ENCODE data around the gene FBXL4.
A peak's percentile ranks its signal among the peaks of the same experiment; 100 is the strongest.

Gene FBXL4

DNA sequence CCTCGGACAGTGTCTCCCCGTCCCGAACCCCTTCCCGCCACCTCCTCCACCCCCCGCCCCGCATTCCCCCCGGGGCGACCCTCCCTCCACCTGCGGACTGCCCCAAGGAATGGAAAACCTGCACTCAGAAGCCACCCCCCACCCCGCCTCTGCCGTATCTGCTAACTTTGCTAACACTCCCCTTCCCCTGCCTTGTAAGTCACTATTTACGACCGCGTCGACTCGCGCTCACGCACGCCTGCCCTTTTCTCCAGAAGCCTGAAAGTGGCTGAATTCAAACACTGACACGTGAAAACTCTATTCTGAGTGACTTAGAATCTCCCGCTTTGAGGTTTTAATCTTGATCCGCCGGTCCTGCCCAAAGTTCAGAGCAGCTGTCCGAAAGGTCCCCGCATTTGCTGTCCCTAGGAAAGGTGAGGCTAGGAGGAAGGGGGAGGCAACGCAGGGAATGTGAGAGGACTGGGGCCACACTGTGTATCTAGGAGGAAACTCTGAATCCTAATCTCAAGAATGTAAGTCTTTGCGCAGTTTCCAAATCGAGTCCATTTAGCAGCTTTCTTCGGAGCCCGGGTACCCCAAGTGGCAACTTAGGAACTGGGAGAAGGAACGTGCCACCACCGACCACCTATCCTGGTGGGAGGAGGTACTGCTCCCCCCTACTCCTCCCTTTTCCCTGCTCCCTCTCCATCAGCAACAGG is 122.7 kb downstream of the FBXL4 start:
- Mint-ChIP-seq H3K27me3 (peaks cover 79% of the 10 kb centered on the region), H3K36me3 (peaks cover 3% of the 10 kb centered on the region), H3K4me3 (no peak overlapping the region), H3K27ac (no peak overlapping the region), H3K4me1 (peaks cover 19% of the 10 kb centered on the region), H3K9me3 (no peaks in the 10 kb centered on the region)
- DNase-seq, result no peak
- CTCF ChIA-PET, result interaction anchor here (0.9 to 1.0 kb wide), 2 partner anchors 22 to 1328 kb away, joined by 3 read pairs; no protein-coding TSS in a partner anchor

DNA sequence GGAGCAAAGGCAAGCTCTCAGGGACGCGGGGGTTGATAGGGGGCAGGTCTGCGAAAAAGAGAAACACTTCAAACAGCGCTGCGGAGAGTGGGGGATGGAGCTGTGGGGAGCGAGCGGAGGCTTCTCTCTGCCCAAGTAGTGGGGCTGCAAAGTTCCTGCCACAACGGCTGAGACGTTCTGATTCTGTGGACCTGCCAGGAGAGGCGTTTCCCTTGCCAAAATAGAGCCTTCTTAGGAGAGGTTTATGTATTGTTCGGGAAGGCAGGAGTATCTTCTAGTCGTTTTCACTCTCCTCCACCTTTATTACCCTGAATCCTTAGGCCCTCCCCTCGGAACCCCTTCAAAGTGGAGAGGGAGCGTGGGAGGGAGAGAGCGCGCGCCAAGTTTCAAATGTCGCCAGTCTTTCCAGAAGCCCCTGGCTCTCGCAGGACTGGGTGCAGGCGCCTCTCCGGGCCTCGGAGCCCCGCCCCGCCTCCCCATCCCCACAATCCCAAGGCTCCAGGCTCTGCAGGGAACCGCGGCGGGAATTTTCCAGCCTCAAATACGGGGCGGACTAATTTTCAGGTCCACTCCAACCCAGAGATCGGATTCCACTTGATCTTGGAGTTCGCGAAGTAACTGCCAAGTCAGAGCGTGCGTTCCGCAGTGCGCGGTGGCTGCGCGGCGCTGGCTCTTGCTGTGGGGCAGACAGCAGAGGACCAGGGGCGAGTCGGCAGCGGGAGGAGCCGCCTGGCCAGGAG is 123.4 kb downstream of the FBXL4 start:
- Mint-ChIP-seq H3K4me3 (peak overlapping the region; percentile 19), H3K9me3 (no peaks in the 10 kb centered on the region), H3K27me3 (peaks cover 72% of the 10 kb centered on the region), H3K4me1 (peaks cover 19% of the 10 kb centered on the region), H3K36me3 (peaks cover 3% of the 10 kb centered on the region), H3K27ac (peak overlapping the region; percentile 8)
- CTCF ChIA-PET, result interaction anchor here (1.0 kb wide), 1 partner anchor 1327 kb away, joined by 3 read pairs; no protein-coding TSS in a partner anchor
- DNase-seq, result no peak

DNA sequence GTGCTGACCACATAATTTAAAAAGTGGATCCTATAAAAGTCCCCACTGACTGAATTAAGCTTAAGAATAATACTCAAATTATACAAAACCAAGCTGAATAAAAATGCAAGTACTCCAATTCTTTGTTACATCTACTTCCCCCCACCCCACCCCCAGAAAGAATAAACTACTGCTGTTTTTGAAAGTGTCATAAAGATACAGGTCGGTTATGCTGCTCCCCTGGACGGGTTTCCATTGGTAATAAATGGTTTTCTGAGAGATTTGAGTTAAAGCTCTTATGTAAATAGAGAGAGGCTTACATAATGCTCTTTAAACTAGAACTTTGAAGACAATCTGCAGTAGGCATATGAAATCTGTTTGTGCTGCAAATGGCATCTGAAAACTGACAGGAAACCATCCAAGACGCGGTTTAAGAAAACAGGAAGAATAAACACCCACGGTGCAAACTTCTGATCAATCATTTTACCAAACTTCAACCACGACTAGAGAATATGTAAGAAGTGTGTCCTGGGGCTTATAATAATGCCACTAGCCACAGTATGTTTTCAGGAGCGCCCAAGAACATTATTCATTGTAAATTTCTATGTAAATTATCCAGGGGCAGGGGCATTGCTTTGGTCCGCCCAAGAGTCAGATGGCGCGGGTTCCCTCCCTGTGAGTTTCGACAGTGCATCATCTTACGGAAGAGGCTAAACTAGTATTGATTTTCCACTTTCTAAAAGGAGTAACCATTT is 124.2 kb downstream of the FBXL4 start:
- Mint-ChIP-seq H3K4me3 (peak overlapping the region; percentile 19), H3K27ac (no peak overlapping the region), H3K4me1 (peaks cover 17% of the 10 kb centered on the region), H3K36me3 (peaks cover 3% of the 10 kb centered on the region), H3K9me3 (no peaks in the 10 kb centered on the region), H3K27me3 (peaks cover 65% of the 10 kb centered on the region)
- CTCF ChIA-PET, result no interaction called here
- DNase-seq, result no peak

- Mint-ChIP-seq H3K27me3 (peaks cover 48% of the 10 kb centered on the region), H3K36me3 (peaks cover 3% of the 10 kb centered on the region), H3K4me3 (no peak overlapping the region), H3K27ac (no peak overlapping the region), H3K9me3 (no peaks in the 10 kb centered on the region), H3K4me1 (peaks cover 15% of the 10 kb centered on the region)
- DNase-seq, result no peak
- CTCF ChIA-PET, result no interaction called here
These were observed 125.9 kb downstream of the FBXL4 start for GRCh38 chr6:98821756-98822405.

Measured in activated naive CD4-positive, alpha-beta T cell treated with anti-CD3 and anti-CD28 coated beads, Interleukin-2, amount 10 ng/mL, durations not matched to agents 7 days and 5 days (primary cell).